Neuron (in vitro differentiated cells): ENCODE results near the gene S100A6.

ENCODE experiments used
- H2AFZ ChIP-seq: one replicate; pipeline ENCODE4 v1.6.1; 2013; ENCODE audit warnings: low read depth, mild to moderate bottlenecking, inconsistent platforms, low read length, moderate library complexity
- H3K27me3 ChIP-seq: one replicate; pipeline ENCODE4 v1.6.1; 2013; ENCODE audit warnings: low read length; ENCODE audit not compliant: insufficient read depth
- H3K36me3 ChIP-seq: one replicate; pipeline ENCODE4 v1.6.1; 2013; ENCODE audit warnings: low read length; ENCODE audit not compliant: insufficient read depth
- H3K4me1 ChIP-seq: one replicate; pipeline ENCODE4 v1.6.1; 2013; ENCODE audit warnings: low read length; ENCODE audit not compliant: insufficient read depth
- H3K4me3 ChIP-seq: 2 replicates; pipeline ENCODE4 v1.5.1; 2013; ENCODE audit warnings: mild to moderate bottlenecking, low read length, moderate library complexity
- H3K9me3 ChIP-seq: one replicate; pipeline ENCODE4 v1.6.1; 2013; ENCODE audit warnings: low read length

S100A6 gene

DNA sequence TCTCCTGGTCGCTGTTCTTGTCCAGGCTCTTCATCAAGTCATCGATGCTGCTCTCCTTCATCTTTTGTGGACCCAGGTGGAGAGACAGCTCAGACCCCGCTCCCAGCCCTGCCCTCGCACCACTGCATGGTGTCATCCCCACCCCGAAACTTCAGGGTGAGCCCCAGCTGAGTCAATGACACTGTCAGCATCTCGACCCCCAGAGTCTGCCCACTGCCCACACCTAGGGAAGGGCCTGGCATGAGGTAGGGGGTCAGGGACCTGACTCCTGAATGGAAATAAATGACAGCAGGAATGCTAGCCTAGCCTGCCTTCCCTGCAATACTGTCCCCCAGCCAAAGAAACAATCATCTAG is 1.6 kb upstream of the S100A6 start:
- H3K27me3 ChIP-seq, result peaks cover 37% of the 10 kb centered on the region
- no peaks in the 10 kb centered on the region for H3K9me3 ChIP-seq
- no peak overlapping the region for H3K4me3 ChIP-seq
- H2AFZ ChIP-seq, result no peak overlapping the region
- H3K4me1 ChIP-seq, result peaks cover 3% of the 10 kb centered on the region
- no peaks in the 10 kb centered on the region for H3K36me3 ChIP-seq

DNA sequence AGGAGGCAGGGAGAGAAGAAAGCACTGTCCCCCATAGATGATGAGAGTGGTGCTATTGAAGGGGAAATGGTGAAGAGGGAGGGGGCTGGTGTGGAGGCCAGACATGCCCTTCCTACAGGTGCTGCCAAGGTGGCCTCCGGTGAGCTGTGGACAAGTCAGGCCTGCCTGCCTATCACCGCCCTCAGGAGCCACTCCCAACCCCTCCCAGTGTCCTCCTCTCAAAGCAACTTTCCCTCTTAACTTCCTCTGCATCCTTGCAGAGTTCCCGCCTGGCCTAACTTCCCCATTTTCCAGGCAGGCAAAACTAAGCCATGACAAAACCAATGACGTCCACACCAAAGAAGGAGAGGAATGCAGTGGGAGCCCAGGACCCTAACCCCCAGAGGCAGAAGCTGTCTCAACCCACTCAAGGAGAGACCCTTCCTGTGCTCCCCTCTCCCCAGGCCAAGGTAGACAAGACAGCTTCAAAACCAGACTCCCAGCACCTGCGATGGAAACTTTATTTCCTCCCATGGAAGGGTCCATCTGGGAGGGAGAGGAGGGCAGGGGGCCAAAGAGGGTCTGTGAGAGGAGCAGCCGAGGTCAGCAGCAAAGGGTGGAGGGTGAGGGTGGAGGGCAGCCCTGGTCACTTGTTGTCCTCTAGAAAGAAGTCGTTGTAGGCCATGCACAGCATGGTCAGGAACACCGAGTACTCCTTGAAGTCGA is 1.0 kb upstream of the S100A6 start:
- Histone ChIP-seq H3K4me1 (peaks cover 3% of the 10 kb centered on the region), H3K27me3 (peaks cover 41% of the 10 kb centered on the region), H3K4me3 (no peak overlapping the region), H3K9me3 (no peaks in the 10 kb centered on the region), H2AFZ (no peak overlapping the region), H3K36me3 (no peaks in the 10 kb centered on the region)

DNA sequence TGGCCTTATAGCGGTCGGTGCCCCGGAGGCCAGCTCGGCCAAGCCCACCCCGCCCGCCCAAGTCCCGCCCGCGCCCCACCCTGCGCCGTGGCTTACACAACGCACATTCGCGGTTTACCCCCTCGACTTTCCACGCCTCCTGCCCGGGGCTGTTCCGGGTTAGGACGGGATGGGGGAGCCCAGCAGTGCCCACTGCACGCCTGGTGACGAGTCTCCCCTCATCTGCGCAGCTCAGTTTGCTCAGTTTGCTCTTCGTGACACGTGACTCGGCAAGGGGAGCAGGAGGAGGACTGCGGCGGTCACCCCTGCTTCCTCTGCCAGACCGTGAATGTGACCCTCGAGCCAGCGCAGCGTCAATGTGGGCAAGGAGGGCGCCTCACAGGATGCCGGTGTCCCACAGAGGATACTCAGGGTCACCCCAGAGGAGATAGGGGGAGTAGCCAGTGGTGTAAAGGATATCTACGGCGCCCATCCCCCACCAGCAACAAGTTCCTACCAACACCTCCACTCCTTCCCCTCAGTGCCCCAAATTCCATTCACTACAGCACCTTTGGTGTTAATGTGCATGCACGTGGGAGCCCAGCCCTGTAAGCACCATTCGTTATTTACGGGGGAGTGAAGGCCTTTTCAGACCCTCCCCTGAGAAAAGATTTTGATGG is 350 bp upstream of the S100A6 start:
- H2AFZ ChIP-seq, result no peak overlapping the region
- no peaks in the 10 kb centered on the region for H3K36me3 ChIP-seq
- H3K4me1 ChIP-seq, result peaks cover 3% of the 10 kb centered on the region
- peaks cover 41% of the 10 kb centered on the region for H3K27me3 ChIP-seq
- H3K9me3 ChIP-seq, result no peaks in the 10 kb centered on the region
- H3K4me3 ChIP-seq, result no peak overlapping the region

- Histone ChIP-seq H3K27me3 (peaks cover 44% of the 10 kb centered on the region), H3K9me3 (no peaks in the 10 kb centered on the region), H2AFZ (no peak overlapping the region), H3K36me3 (no peaks in the 10 kb centered on the region), H3K4me1 (peaks cover 3% of the 10 kb centered on the region), H3K4me3 (no peak overlapping the region)
Observed at GRCh38 chr1:153534925-153535241, 908 bp downstream of the S100A6 start.

DNA sequence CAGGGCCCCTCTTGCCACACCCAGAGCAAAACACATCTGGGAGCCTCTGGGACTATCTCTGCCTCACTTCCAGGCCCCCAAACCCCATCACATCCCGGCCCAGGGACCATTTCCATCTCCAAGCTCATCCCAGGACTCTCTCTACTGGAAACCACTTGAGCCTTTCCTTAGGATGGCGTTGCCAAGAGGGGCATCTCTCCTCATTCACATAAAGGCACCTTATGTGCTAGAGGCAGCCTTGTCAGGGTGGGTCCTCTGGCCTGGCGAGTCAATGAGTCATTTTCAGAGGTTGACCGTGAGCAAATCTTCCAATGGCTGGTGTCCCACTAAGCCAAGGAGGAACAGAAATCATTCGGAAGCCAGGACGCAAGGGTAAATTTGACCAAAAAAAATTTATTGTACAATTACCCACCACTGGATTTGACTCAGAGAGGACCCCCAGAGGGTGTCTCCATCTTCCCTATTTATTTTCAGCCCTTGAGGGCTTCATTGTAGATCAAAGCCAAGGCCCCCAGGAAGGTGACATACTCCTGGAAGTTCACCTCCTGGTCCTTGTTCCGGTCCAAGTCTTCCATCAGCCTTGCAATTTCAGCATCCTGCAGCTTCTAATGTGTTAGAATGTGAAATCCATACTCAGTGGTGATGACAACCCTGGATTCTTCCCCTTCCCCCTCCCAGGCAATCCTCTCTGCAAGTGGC is 1.4 kb downstream of the S100A6 start:
- H3K27me3 ChIP-seq, result peaks cover 44% of the 10 kb centered on the region
- H2AFZ ChIP-seq, result no peak overlapping the region
- H3K36me3 ChIP-seq, result no peaks in the 10 kb centered on the region
- peaks cover 3% of the 10 kb centered on the region for H3K4me1 ChIP-seq
- H3K9me3 ChIP-seq, result no peaks in the 10 kb centered on the region
- H3K4me3 ChIP-seq, result no peak overlapping the region

GRCh38 chr1:153533689-153534201 is 2.0 kb downstream of the S100A6 start:
- Histone ChIP-seq H2AFZ (peak overlapping the region; percentile 41), H3K36me3 (no peaks in the 10 kb centered on the region), H3K27me3 (peaks cover 44% of the 10 kb centered on the region), H3K9me3 (no peaks in the 10 kb centered on the region), H3K4me1 (peaks cover 3% of the 10 kb centered on the region), H3K4me3 (no peak overlapping the region)

DNA sequence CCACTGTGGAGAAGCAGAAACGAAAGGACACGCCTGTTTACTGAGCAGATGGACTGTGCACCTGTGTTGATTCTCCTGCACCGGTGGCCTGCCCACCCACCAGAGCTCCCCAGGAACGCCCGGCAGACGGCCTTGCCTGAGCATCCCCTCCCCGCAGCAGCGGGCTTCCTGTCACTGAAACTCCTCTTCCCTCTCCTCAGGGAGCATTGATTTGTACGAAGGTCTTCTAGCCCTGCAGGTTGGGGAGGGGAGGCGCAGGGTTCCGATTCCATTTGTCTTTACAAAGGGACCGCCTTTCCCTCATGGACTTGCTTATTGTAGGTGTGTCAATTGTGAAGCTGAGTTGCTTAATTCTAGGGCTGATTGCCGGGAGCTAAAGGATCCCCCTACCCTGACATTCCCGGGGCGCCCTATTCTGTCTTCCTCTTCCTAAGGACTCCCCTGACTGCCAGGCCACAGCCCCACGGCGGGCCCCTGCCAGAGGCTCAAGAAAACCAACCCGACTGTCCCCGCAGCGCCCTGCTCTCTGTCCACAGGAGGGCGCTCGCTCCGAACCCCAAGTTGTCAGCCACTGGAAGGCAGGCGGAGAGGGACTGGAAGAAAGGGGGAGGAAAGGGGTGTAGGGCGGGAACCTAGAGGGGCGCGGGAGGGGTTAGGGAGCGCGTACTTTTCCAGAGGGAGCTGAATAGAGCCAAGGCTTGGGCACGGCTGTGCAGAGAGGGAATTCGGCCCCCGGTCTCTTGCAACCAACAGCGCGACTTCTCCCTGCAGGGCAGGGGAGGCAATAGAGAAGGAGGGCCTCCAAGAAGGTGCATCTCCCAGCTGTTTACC is 2.8 kb downstream of the S100A6 start:
- H3K36me3 ChIP-seq, result no peaks in the 10 kb centered on the region
- H3K4me3 ChIP-seq, result no peak overlapping the region
- H3K4me1 ChIP-seq, result peaks cover 3% of the 10 kb centered on the region
- H3K9me3 ChIP-seq, result no peaks in the 10 kb centered on the region
- H3K27me3 ChIP-seq, result peaks cover 44% of the 10 kb centered on the region
- H2AFZ ChIP-seq, result peak overlapping the region; percentile 41

- Histone ChIP-seq H3K36me3 (no peaks in the 10 kb centered on the region), H3K4me1 (peaks cover 3% of the 10 kb centered on the region), H3K27me3 (peaks cover 44% of the 10 kb centered on the region), H3K4me3 (no peak overlapping the region), H2AFZ (no peak overlapping the region), H3K9me3 (no peaks in the 10 kb centered on the region)
Observed at GRCh38 chr1:153532181-153532580, 3.6 kb downstream of the S100A6 start.

GRCh38 chr1:153531638-153532037 is 4.2 kb downstream of the S100A6 start:
- Histone ChIP-seq H2AFZ (no peak overlapping the region), H3K4me1 (peaks cover 3% of the 10 kb centered on the region), H3K9me3 (no peaks in the 10 kb centered on the region), H3K36me3 (no peaks in the 10 kb centered on the region), H3K4me3 (no peak overlapping the region), H3K27me3 (peaks cover 42% of the 10 kb centered on the region)

GRCh38 chr1:153527683-153528040 is 8.1 kb downstream of the S100A6 start:
- H3K4me3 ChIP-seq, result no peak overlapping the region
- H3K4me1 ChIP-seq, result peaks cover 2% of the 10 kb centered on the region
- H3K36me3 ChIP-seq, result no peaks in the 10 kb centered on the region
- H3K9me3 ChIP-seq, result no peaks in the 10 kb centered on the region
- H2AFZ ChIP-seq, result no peak overlapping the region
- H3K27me3 ChIP-seq, result peaks cover 8% of the 10 kb centered on the region

DNA sequence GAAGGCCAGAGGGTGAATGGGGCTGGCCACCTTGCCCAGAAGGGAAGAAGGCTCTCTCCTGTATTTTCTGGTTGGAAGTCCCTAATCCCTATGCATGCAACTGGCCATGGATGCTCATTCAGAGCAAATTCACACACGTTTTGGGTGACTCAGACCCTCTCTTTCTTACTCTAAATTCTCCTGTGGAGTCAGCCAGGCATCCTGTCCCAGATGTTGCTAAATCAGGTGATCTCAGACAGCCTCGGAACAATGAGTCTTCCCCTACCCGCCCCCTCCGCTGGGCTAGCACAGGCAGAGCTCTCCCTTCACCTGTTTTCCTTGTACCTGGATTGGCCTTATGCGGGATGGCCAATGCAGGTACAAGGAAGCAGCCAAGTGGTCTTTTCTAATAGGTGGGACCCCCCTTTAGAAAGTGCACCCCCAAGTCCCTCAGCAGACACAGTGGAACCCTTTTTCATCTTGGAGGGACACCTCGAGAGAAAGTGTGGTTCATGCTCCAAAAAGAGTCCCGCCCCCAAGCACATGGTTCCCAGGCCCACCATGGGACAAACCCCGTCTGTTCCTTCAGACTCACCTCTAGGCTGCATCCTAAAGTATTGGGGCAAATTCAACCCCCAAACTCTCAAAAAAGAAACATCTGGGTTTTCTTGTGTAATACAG is 8.6 kb downstream of the S100A6 start:
- Histone ChIP-seq H3K27me3 (peaks cover 6% of the 10 kb centered on the region), H3K4me3 (no peak overlapping the region), H3K36me3 (no peaks in the 10 kb centered on the region), H3K9me3 (no peaks in the 10 kb centered on the region), H2AFZ (no peak overlapping the region), H3K4me1 (peaks cover 2% of the 10 kb centered on the region)

GRCh38 chr1:153526132-153526543 is 9.7 kb downstream of the S100A6 start:
- Histone ChIP-seq H3K36me3 (no peaks in the 10 kb centered on the region), H3K4me1 (peaks cover 2% of the 10 kb centered on the region), H3K27me3 (peaks cover 3% of the 10 kb centered on the region), H2AFZ (no peak overlapping the region), H3K4me3 (no peak overlapping the region), H3K9me3 (no peaks in the 10 kb centered on the region)
